ENCODE measurements around the gene MPC1.

DNA sequence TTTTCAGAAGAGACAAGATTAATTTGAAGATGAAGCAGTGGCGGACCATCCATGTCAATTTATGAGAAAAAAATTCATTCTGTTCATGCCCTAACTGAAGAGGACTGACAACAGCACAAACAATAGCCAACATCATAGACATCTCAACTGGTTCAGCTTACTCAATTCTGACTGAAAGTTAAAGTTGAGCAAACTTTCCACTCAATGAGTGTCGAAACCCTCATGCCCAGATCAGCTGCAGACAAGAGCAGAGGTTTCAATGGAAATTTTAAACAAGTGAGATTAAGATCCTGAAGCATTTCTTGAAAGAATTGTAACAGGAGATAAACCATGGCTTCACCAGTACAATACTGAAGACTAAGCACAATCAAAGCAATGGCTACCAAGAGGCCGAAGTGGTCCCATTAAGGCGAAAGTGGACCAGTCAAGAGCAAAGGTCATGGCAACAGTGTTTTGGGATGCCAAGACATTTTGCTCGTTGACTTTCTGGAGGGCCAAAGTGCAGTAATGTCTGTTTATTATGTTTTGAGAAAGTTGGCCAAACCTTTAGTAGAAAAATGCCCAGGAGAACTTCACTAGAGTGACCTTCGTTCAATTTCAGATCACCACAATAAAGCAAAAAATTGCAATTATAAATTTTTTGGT, 34.3 kb downstream of the MPC1 start:
- TF ChIP-seq, protein P1, sequence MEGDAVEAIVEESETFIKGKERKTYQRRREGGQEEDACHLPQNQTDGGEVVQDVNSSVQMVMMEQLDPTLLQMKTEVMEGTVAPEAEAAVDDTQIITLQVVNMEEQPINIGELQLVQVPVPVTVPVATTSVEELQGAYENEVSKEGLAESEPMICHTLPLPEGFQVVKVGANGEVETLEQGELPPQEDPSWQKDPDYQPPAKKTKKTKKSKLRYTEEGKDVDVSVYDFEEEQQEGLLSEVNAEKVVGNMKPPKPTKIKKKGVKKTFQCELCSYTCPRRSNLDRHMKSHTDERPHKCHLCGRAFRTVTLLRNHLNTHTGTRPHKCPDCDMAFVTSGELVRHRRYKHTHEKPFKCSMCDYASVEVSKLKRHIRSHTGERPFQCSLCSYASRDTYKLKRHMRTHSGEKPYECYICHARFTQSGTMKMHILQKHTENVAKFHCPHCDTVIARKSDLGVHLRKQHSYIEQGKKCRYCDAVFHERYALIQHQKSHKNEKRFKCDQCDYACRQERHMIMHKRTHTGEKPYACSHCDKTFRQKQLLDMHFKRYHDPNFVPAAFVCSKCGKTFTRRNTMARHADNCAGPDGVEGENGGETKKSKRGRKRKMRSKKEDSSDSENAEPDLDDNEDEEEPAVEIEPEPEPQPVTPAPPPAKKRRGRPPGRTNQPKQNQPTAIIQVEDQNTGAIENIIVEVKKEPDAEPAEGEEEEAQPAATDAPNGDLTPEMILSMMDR (IDR thresholded peaks at IDR 0.05), result no peak
- TF ChIP-seq POLR2A (IDR thresholded peaks at IDR 0.05), result no peak

All from esophagus squamous epithelium (tissue), 4 donors.